ENCODE data around the gene MYH14. TPM values are rescaled to one million over a fixed set of nuclear protein-coding genes. Genes with fewer than 3 reads are reported as not detected.

Gene MYH14
- total and polyA plus RNA-seq, 10 of the 15 experiments (the other 5 are each of a cell fraction or from before 2014, with no cell fraction given) = 0.06 to 0.69 (median 0.15) TPM; not detected in 4

DNA sequence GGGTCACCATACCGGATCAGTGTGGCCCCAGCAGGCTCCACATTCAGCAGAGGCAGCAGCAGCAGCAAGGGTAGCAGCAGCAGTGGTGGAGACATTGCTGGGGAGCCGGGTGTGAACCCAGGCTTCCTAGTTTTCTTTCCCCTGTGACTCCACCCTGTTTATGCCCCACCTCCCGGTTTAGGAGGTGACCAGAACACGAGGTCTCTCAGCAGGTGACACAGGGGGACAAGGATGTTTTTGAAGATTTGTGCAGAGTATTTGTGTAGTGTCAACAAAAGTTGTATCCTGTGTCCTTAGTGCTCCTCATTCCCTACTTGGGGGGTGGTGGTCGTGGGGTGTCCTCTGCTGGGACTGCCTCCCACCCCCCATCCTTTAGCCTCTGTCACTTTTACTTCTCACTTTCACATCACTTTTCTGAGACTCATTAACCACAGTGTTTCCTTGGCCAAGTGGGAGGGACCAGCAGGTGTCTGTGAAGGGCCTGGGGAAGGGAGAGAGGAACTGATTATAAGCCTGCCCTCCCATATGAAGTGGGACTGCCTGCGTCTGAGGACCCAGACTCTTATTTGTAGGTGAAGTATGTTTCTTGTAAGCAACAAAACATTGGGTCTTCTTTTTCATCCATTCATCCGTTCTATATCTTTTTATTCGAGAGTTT is 141.4 kb downstream of the MYH14 start (continued):
- TF ChIP-seq SKIL (IDR thresholded peaks at IDR 0.05; ENCODE audit: low read depth, poor library complexity, severe bottlenecking) (peak; percentile 97), CBX3 (IDR thresholded peaks at IDR 0.05; ENCODE audit: borderline replicate concordance, low read depth) (no peak), ZNF217 (IDR thresholded peaks at IDR 0.05) (peak; percentile 73), RCOR1 (conservative IDR thresholded peaks at IDR 0.05; ENCODE audit: low read depth, low read length) (no peak), KLF5 (IDR thresholded peaks at IDR 0.05; ENCODE audit: partially characterized antibody) (no peak), NFIC (IDR thresholded peaks at IDR 0.05; ENCODE audit: low read depth, low read length) (peak; percentile 81; the same call in 1 of the 2 replicates), RB1 (IDR thresholded peaks at IDR 0.05; ENCODE audit: borderline replicate concordance) (no peak; the same call in 1 of the 2 replicates), ZNF384 (IDR thresholded peaks at IDR 0.05; ENCODE audit: borderline replicate concordance, low read depth, low read length) (no peak), WRNIP1 (IDR thresholded peaks at IDR 0.05; ENCODE audit: borderline replicate concordance, low read depth, low read length) (no peak), EP300 (IDR thresholded peaks at IDR 0.05; ENCODE audit: borderline replicate concordance in 1 of 2, control insufficient read depth in 1 of 2, low read depth in 2 of 2, low read length in 2 of 2) (peak; percentile 48 to 88; a peak in 3 of 4 replicates), BCL11A (IDR thresholded peaks at IDR 0.05; ENCODE audit: low read depth, low read length) (peak; percentile 84), NR2C1 (IDR thresholded peaks at IDR 0.05) (no peak; the same call in 1 of the 2 replicates), NR2C2 (IDR thresholded peaks at IDR 0.05; ENCODE audit: borderline replicate concordance, control insufficient read depth, insufficient read length, low read depth) (no peak), STAT1 (conservative IDR thresholded peaks at IDR 0.05) (no peak), HDAC2 (IDR thresholded peaks at IDR 0.05) (no peak), DPF2 (IDR thresholded peaks at IDR 0.05) (peak; percentile 99), HCFC1 (IDR thresholded peaks at IDR 0.05; ENCODE audit: low read length) (no peak), SMARCA5 (IDR thresholded peaks at IDR 0.05) (0 out of 2 replicates have a peak, but pooled peaks have one; percentile 44), CHD2 (IDR thresholded peaks at IDR 0.05; ENCODE audit: borderline replicate concordance, low read depth, low read length) (peak; percentile 55; the same call in 1 of the 2 replicates), SUPT20H (IDR thresholded peaks at IDR 0.05; ENCODE audit: borderline replicate concordance, control insufficient read depth, low read depth, low read length) (no peak)
- TF ChIP-seq, protein P1, sequence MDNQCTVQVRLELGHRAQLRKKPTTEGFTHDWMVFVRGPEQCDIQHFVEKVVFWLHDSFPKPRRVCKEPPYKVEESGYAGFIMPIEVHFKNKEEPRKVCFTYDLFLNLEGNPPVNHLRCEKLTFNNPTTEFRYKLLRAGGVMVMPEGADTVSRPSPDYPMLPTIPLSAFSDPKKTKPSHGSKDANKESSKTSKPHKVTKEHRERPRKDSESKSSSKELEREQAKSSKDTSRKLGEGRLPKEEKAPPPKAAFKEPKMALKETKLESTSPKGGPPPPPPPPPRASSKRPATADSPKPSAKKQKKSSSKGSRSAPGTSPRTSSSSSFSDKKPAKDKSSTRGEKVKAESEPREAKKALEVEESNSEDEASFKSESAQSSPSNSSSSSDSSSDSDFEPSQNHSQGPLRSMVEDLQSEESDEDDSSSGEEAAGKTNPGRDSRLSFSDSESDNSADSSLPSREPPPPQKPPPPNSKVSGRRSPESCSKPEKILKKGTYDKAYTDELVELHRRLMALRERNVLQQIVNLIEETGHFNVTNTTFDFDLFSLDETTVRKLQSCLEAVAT (IDR thresholded peaks at IDR 0.05) = 0 out of 2 replicates have a peak, but pooled peaks have one; percentile 62
- TF ChIP-seq, protein P2, sequence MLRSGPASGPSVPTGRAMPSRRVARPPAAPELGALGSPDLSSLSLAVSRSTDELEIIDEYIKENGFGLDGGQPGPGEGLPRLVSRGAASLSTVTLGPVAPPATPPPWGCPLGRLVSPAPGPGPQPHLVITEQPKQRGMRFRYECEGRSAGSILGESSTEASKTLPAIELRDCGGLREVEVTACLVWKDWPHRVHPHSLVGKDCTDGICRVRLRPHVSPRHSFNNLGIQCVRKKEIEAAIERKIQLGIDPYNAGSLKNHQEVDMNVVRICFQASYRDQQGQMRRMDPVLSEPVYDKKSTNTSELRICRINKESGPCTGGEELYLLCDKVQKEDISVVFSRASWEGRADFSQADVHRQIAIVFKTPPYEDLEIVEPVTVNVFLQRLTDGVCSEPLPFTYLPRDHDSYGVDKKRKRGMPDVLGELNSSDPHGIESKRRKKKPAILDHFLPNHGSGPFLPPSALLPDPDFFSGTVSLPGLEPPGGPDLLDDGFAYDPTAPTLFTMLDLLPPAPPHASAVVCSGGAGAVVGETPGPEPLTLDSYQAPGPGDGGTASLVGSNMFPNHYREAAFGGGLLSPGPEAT (IDR thresholded peaks at IDR 0.05; ENCODE audit: low read depth) = peak; percentile 95
- TF ChIP-seq, protein P3, sequence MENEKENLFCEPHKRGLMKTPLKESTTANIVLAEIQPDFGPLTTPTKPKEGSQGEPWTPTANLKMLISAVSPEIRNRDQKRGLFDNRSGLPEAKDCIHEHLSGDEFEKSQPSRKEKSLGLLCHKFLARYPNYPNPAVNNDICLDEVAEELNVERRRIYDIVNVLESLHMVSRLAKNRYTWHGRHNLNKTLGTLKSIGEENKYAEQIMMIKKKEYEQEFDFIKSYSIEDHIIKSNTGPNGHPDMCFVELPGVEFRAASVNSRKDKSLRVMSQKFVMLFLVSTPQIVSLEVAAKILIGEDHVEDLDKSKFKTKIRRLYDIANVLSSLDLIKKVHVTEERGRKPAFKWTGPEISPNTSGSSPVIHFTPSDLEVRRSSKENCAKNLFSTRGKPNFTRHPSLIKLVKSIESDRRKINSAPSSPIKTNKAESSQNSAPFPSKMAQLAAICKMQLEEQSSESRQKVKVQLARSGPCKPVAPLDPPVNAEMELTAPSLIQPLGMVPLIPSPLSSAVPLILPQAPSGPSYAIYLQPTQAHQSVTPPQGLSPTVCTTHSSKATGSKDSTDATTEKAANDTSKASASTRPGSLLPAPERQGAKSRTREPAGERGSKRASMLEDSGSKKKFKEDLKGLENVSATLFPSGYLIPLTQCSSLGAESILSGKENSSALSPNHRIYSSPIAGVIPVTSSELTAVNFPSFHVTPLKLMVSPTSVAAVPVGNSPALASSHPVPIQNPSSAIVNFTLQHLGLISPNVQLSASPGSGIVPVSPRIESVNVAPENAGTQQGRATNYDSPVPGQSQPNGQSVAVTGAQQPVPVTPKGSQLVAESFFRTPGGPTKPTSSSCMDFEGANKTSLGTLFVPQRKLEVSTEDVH (IDR thresholded peaks at IDR 0.05; ENCODE audit: low read depth, partially characterized antibody) = no peak

All from GM12878 (cell line).